ENCODE data around the gene PLPP4. TPM values are rescaled to one million over a fixed set of nuclear protein-coding genes. Genes with fewer than 3 reads are reported as not detected.

PLPP4 gene
- not detected for total RNA-seq

DNA sequence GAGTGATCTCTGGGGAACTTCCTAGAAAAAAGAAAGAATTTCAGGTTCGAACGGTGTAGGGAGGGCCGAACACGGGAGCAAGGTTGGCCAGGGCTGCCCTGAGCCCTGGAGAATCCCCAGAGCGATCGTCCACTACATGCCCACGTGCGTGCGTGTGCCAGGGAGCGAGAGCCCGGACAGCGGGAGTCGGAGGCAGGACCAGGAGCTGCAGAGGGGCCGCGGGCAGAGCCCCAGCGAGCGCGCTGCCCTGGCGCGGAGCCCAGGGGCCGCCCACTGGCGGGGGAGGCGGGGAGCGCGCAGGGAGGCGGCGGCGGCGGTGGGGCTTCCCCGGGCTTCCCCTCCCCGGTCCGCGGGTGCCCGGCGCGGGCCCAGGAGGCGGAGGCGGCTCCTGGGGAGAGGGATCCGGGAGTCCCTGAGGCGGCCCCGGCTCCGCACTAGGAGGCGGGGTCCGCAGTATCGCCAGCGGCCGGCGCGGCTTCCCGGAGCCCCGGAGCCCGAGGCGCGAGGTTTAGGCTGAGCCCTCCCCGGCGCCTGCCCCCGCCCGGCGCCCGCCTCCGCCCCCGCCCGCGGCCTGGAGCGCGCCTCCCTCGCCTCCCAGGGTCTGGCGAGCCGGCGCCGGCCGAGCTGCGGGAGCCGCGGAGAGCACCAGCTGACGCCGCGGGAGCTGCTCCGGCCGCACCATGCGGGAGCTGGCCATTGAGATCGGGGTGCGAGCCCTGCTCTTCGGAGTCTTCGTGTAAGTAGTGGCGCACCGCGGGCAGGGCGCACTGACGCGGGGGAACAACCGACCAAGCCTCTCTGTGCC lies at the start of gene PLPP4:
Gene PLPP4 (plus strand): TSS at position 602 of the 805 bp plus-strand sequence. CDS start 79 bp downstream, at position 681.
- Histone ChIP-seq H3K4me1 (ENCODE audit: control insufficient read depth in 1 of 2, low read depth in 2 of 2) (peaks cover 6 to 10% of the 10 kb centered on the region in 2 donors), H3K4me3 (peak within 1 kb of the TSS; percentile 63), H3K36me3 (no peaks in the 10 kb centered on the region), H3K9me3 (no peaks in the 10 kb centered on the region), H3K27ac (no peak within 1 kb of the TSS), H3K27me3 (replicated peaks; ENCODE audit: insufficient read depth) (no peaks in the 10 kb centered on the region)
- TF ChIP-seq, protein P1, sequence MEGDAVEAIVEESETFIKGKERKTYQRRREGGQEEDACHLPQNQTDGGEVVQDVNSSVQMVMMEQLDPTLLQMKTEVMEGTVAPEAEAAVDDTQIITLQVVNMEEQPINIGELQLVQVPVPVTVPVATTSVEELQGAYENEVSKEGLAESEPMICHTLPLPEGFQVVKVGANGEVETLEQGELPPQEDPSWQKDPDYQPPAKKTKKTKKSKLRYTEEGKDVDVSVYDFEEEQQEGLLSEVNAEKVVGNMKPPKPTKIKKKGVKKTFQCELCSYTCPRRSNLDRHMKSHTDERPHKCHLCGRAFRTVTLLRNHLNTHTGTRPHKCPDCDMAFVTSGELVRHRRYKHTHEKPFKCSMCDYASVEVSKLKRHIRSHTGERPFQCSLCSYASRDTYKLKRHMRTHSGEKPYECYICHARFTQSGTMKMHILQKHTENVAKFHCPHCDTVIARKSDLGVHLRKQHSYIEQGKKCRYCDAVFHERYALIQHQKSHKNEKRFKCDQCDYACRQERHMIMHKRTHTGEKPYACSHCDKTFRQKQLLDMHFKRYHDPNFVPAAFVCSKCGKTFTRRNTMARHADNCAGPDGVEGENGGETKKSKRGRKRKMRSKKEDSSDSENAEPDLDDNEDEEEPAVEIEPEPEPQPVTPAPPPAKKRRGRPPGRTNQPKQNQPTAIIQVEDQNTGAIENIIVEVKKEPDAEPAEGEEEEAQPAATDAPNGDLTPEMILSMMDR (IDR thresholded peaks at IDR 0.05), result no peak
- no peak for ATAC-seq (ENCODE audit: insufficient number of reproducible peaks, low FRiP score, low read depth)
- DNase-seq (ENCODE audit: low spot score), result no peak

- no peaks in the 10 kb centered on the region for H3K27me3 ChIP-seq (replicated peaks; ENCODE audit: insufficient read depth)
- TF ChIP-seq, protein P1 (IDR thresholded peaks at IDR 0.05), result no peak
Measured at GRCh38 chr10:120409816-120410215, 47.2 kb upstream of the PLPP4 start.

DNA sequence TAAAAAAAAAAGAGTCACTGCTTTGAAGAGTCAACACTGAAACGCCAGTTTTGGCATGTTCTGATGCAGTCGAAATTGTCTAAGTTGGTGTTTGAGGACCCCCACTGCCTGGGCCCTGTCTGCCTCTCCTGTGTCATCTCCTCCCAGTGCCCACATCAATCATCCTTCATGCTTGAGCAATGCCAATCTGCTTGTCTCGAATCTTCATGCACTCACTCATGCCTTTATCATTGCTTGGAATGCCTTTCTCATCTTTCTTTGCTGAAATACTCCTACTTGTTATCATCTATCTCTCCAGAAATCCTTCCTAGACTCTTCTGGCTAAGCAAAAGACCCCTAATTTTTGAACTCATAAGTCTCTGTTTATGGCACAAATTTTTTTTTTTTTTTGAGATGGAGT lies 42.1 kb upstream of the PLPP4 start:
- no peaks in the 10 kb centered on the region for H3K9me3 ChIP-seq
- no peaks in the 10 kb centered on the region for H3K36me3 ChIP-seq
- H3K27ac ChIP-seq, result no peak overlapping the region
- DNase-seq (ENCODE audit: low spot score) (no peak), ATAC-seq (ENCODE audit: insufficient number of reproducible peaks, low FRiP score, low read depth) (no peak)
- TF ChIP-seq, protein P1 (IDR thresholded peaks at IDR 0.05), result no peak
- H3K4me1 ChIP-seq (ENCODE audit: control insufficient read depth in 1 of 2, low read depth in 2 of 2), result no peaks in the 10 kb centered on the region
- no peak overlapping the region for H3K4me3 ChIP-seq
- H3K27me3 ChIP-seq (replicated peaks; ENCODE audit: insufficient read depth), result no peaks in the 10 kb centered on the region

More at GRCh38 chr10:120409816-120410215, 47.2 kb upstream of the PLPP4 start:
- H3K4me1 ChIP-seq (ENCODE audit: control insufficient read depth in 1 of 2, low read depth in 2 of 2), result no peaks in the 10 kb centered on the region
- no peak overlapping the region for H3K27ac ChIP-seq
- DNase-seq (ENCODE audit: low spot score) (no peak), ATAC-seq (ENCODE audit: insufficient number of reproducible peaks, low FRiP score, low read depth) (no peak)
- H3K4me3 ChIP-seq, result no peak overlapping the region
- H3K9me3 ChIP-seq, result no peaks in the 10 kb centered on the region
- no peaks in the 10 kb centered on the region for H3K36me3 ChIP-seq

- H3K27me3 ChIP-seq (replicated peaks; ENCODE audit: insufficient read depth), result no peaks in the 10 kb centered on the region
- TF ChIP-seq, protein P1 (IDR thresholded peaks at IDR 0.05), result no peak
- no peak overlapping the region for H3K27ac ChIP-seq
- ATAC-seq (ENCODE audit: insufficient number of reproducible peaks, low FRiP score, low read depth) (no peak), DNase-seq (ENCODE audit: low spot score) (no peak)
- no peaks in the 10 kb centered on the region for H3K9me3 ChIP-seq
- no peaks in the 10 kb centered on the region for H3K36me3 ChIP-seq
- H3K4me3 ChIP-seq, result no peak overlapping the region
- no peaks in the 10 kb centered on the region for H3K4me1 ChIP-seq (ENCODE audit: control insufficient read depth in 1 of 2, low read depth in 2 of 2)
Measured at GRCh38 chr10:120415709-120416330, 41.2 kb upstream of the PLPP4 start.

DNA sequence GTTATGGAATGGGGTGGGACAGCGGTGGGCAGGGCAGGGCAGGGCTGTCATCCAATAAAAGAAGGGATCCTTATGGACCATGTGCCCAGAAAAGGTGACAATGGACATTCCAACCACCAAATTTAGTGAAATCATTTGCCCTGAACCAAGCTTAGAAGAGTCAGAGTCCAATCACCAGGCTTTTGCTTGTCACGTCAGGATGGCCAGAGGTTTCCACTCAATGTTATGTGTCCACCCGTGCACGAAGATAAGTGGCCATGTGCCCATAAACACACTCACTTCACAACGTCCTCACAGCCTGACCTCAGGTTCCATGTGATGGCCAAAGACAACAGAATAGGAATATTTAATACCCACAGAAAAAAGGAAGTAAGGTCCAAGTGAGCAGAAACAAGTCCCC lies 36.6 kb upstream of the PLPP4 start:
- no peaks in the 10 kb centered on the region for H3K4me1 ChIP-seq (ENCODE audit: control insufficient read depth in 1 of 2, low read depth in 2 of 2)
- H3K27me3 ChIP-seq (replicated peaks; ENCODE audit: insufficient read depth), result no peaks in the 10 kb centered on the region
- no peak for DNase-seq (ENCODE audit: low spot score)
- no peaks in the 10 kb centered on the region for H3K9me3 ChIP-seq
- no peak overlapping the region for H3K4me3 ChIP-seq
- ATAC-seq (ENCODE audit: insufficient number of reproducible peaks, low FRiP score, low read depth), result no peak
- H3K27ac ChIP-seq, result no peak overlapping the region
- H3K36me3 ChIP-seq, result no peaks in the 10 kb centered on the region
- TF ChIP-seq, protein P1 (IDR thresholded peaks at IDR 0.05), result no peak
